CD4-positive, alpha-beta T cell treated with Interleukin-15 for 4 hours (primary cell): ENCODE data around the gene SORCS2.

Experiments used
- DNase-seq: peaks from one replicate; pipeline ENCODE4 v3.0.0-alpha.2; 2020; ENCODE audit warnings: low spot score

Gene SORCS2

GRCh38 chr4:7289589-7289988 lies 97.3 kb downstream of the SORCS2 start:
- no peak for DNase-seq

- no peak for DNase-seq
Observed at GRCh38 chr4:7291372-7292114, 99.2 kb downstream of the SORCS2 start.

GRCh38 chr4:7293703-7294102 lies 101.4 kb downstream of the SORCS2 start:
- DNase-seq: no peak

GRCh38 chr4:7294176-7294756 lies 101.9 kb downstream of the SORCS2 start:
- DNase-seq: no peak

- no peak for DNase-seq
Observed at GRCh38 chr4:7295197-7295910, 103.0 kb downstream of the SORCS2 start.

- no peak for DNase-seq
Observed at GRCh38 chr4:7295911-7296660, 103.7 kb downstream of the SORCS2 start.

GRCh38 chr4:7296661-7297335 lies 104.5 kb downstream of the SORCS2 start:
- DNase-seq: no peak

GRCh38 chr4:7297374-7297773 lies 105.0 kb downstream of the SORCS2 start:
- DNase-seq: no peak

GRCh38 chr4:7297881-7298280 lies 105.5 kb downstream of the SORCS2 start:
- no peak for DNase-seq

GRCh38 chr4:7298619-7299009 lies 106.3 kb downstream of the SORCS2 start:
- DNase-seq: no peak

GRCh38 chr4:7299010-7299907 lies 106.9 kb downstream of the SORCS2 start:
- no peak for DNase-seq

GRCh38 chr4:7299908-7300710 lies 107.8 kb downstream of the SORCS2 start:
- no peak for DNase-seq

GRCh38 chr4:7300711-7301095 lies 108.4 kb downstream of the SORCS2 start:
- no peak for DNase-seq

- no peak for DNase-seq
Observed at GRCh38 chr4:7301126-7301785, 108.9 kb downstream of the SORCS2 start.

GRCh38 chr4:7301846-7302630 lies 109.7 kb downstream of the SORCS2 start:
- no peak for DNase-seq

- DNase-seq: no peak
Observed at GRCh38 chr4:7302781-7303404, 110.6 kb downstream of the SORCS2 start.

GRCh38 chr4:7303561-7303960 lies 111.2 kb downstream of the SORCS2 start:
- DNase-seq: no peak

- DNase-seq: no peak
Observed at GRCh38 chr4:7304436-7304835, 112.1 kb downstream of the SORCS2 start.
